ENCODE results near the gene COQ2.
"Not testable (repeated sequence)": the region's sequence is repeated elsewhere in the genome, so short reads cannot be mapped to it uniquely, and the experiment has no call there.

The COQ2 gene

DNA sequence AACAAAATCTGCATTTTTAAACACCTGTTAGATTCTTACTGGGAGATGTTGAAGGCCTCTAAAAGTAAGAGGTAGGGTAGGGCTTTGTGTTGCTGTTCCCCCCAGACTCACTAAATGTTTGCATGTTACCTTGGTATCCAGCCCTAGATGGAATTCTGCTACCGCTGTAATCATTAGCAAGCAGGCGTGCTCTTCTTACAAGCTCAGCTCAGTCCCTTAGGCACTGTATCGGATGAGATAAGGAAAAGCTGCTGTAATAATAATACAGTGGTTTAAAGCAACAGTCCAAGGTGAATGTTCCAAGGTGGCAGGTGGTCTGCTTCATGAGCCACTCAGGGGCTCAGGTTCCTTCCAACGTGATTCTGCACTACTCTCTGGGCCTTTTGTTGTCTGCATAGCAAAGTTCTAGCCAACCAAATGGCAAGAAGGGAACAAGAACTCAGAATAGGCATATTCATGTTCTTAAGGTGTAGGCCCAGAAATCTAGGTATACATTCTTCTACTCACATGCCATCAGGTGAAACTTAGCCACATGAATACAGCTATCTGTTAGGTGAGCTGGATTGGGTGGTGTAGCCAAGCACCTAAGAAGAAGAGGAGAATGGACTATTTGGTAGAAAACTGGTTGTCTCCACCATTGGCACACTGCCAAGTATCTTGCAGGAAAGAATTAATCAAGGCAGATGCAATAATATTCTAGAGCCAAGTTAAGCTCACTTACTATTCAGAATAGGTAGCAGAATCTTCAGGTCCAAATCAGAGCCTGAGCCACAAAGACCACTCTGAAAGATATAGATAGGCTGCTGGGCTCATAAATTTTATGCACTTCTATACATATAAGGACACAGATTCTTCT, 46.0 kb downstream of the COQ2 start:
- H3K79me2 ChIP-seq (ENCODE audit: control insufficient read depth, low read length) = no peaks in the 10 kb centered on the region
- H3K9me3 ChIP-seq (ENCODE audit: control insufficient read depth, insufficient read depth, low read length) = no peaks in the 10 kb centered on the region
- no peaks in the 10 kb centered on the region for H3K9me2 ChIP-seq (replicated peaks; ENCODE audit: control insufficient read depth, low read length)
- TF ChIP-seq CTCF (IDR thresholded peaks at IDR 0.05; ENCODE audit: low read depth, low read length, poor library complexity, severe bottlenecking) (no peak), EZH2phosphoT487 (IDR thresholded peaks at IDR 0.05; ENCODE audit: borderline replicate concordance, low read length) (no peak)
- H3K27me3 ChIP-seq (ENCODE audit: control insufficient read depth, low read length) = no peaks in the 10 kb centered on the region
- H3K36me3 ChIP-seq (ENCODE audit: control insufficient read depth, low read length) = no peaks in the 10 kb centered on the region
- no peak overlapping the region for H3K4me2 ChIP-seq (ENCODE audit: low read length)
- H3K27ac ChIP-seq (ENCODE audit: low read depth, low read length) = no peak overlapping the region
- H3K4me1 ChIP-seq (ENCODE audit: control insufficient read depth, low read length) = peaks cover 16% of the 10 kb centered on the region
- H4K20me1 ChIP-seq (ENCODE audit: control insufficient read depth, insufficient read depth, low read depth, low read length) = no peaks in the 10 kb centered on the region
- no peaks in the 10 kb centered on the region for H3F3A ChIP-seq (ENCODE audit: control insufficient read depth, insufficient read depth)
- no peak overlapping the region for H3K4me3 ChIP-seq (ENCODE audit: low read length)

- no peaks in the 10 kb centered on the region for H3K9me3 ChIP-seq (ENCODE audit: control insufficient read depth, insufficient read depth, low read length)
- no peak for TF ChIP-seq EZH2phosphoT487 (IDR thresholded peaks at IDR 0.05; ENCODE audit: borderline replicate concordance, low read length)
- TF ChIP-seq CTCF (IDR thresholded peaks at IDR 0.05; ENCODE audit: low read depth, low read length, poor library complexity, severe bottlenecking) = no peak
- no peaks in the 10 kb centered on the region for H4K20me1 ChIP-seq (ENCODE audit: control insufficient read depth, insufficient read depth, low read depth, low read length)
- no peaks in the 10 kb centered on the region for H3K36me3 ChIP-seq (ENCODE audit: control insufficient read depth, low read length)
- peaks cover 16% of the 10 kb centered on the region for H3K4me1 ChIP-seq (ENCODE audit: control insufficient read depth, low read length)
- H3K4me2 ChIP-seq (ENCODE audit: low read length) = no peak overlapping the region
- no peak overlapping the region for H3K4me3 ChIP-seq (ENCODE audit: low read length)
- no peaks in the 10 kb centered on the region for H3K27me3 ChIP-seq (ENCODE audit: control insufficient read depth, low read length)
- no peaks in the 10 kb centered on the region for H3K9me2 ChIP-seq (replicated peaks; ENCODE audit: control insufficient read depth, low read length)
- no peak overlapping the region for H3K27ac ChIP-seq (ENCODE audit: low read depth, low read length)
- H3K79me2 ChIP-seq (ENCODE audit: control insufficient read depth, low read length) = no peaks in the 10 kb centered on the region
- no peaks in the 10 kb centered on the region for H3F3A ChIP-seq (ENCODE audit: control insufficient read depth, insufficient read depth)
Observed at GRCh38 chr4:83237591-83237990, 47.0 kb downstream of the COQ2 start.

DNA sequence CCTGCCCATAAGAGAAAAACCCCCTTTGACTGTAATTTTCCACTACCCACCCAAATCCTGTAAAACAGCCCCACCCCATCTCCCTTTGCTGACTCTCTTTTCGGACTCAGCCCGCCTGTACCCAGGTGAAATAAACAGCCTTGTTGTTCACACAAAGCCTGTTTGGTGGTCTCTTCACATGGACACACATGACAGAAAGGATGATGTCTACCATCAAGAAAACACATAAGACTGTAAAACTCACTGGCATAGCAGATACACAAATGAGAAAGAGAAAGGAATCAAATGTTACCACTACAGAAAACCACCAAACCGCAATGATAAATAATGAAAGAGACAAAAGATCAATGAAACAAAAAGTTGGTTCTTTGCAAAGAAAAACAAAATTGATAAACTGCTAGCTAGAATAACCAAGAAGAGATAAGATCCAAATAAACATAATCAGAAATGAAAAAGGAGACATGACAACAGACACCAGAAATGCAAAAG, 48.9 kb downstream of the COQ2 start:
- not testable (repeated sequence) for H3K4me2 ChIP-seq (ENCODE audit: low read length); H3K79me2 ChIP-seq (ENCODE audit: control insufficient read depth, low read length); H3K36me3 ChIP-seq (ENCODE audit: control insufficient read depth, low read length); H3K9me2 ChIP-seq (replicated peaks; ENCODE audit: control insufficient read depth, low read length); H4K20me1 ChIP-seq (ENCODE audit: control insufficient read depth, insufficient read depth, low read depth, low read length); H3F3A ChIP-seq (ENCODE audit: control insufficient read depth, insufficient read depth); H3K9me3 ChIP-seq (ENCODE audit: control insufficient read depth, insufficient read depth, low read length); H3K4me3 ChIP-seq (ENCODE audit: low read length); H3K27me3 ChIP-seq (ENCODE audit: control insufficient read depth, low read length); H3K27ac ChIP-seq (ENCODE audit: low read depth, low read length)
- H3K4me1 ChIP-seq (ENCODE audit: control insufficient read depth, low read length) = peaks cover 27% of the 10 kb centered on the region

DNA sequence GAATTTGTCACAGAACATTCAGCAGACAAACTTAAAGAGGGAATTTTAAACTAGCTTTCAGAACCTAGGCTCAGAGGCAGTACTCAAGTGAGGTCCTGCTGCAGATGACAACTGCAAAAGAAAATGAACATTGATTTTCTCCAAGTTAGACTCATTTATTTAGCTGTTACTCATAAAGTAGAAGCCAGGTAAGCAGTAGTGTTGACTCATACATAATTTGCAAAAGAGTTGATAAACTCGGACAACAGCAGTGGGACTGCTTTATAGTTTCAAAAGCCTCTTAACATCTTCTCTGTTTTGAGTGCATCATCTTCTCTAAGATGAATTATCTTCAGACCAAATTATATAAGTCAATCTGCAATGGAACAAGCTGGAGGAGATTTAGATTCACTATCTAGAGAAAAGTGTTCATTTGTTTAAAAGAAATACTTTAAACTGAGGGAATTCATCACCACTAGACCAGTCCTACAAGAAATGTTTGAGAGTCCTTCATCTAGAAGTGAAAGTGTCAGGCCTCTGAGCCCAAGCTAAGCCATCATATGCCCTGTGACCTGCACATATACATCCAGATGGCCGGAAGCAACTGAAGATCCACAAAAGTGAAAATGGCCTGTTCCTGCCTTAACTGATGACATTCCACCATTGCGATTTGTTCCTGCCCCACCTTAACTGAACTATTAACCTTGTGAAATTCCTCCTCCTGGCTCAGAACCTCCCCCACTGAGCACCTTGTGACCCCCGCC, 49.5 kb downstream of the COQ2 start:
- H3K79me2 ChIP-seq (ENCODE audit: control insufficient read depth, low read length) = no peaks in the 10 kb centered on the region
- H3K36me3 ChIP-seq (ENCODE audit: control insufficient read depth, low read length) = no peaks in the 10 kb centered on the region
- no peaks in the 10 kb centered on the region for H3F3A ChIP-seq (ENCODE audit: control insufficient read depth, insufficient read depth)
- H4K20me1 ChIP-seq (ENCODE audit: control insufficient read depth, insufficient read depth, low read depth, low read length) = no peaks in the 10 kb centered on the region
- no peak overlapping the region for H3K4me3 ChIP-seq (ENCODE audit: low read length)
- H3K27ac ChIP-seq (ENCODE audit: low read depth, low read length) = no peak overlapping the region
- H3K9me2 ChIP-seq (replicated peaks; ENCODE audit: control insufficient read depth, low read length) = no peaks in the 10 kb centered on the region
- peaks cover 21% of the 10 kb centered on the region for H3K4me1 ChIP-seq (ENCODE audit: control insufficient read depth, low read length)
- no peaks in the 10 kb centered on the region for H3K9me3 ChIP-seq (ENCODE audit: control insufficient read depth, insufficient read depth, low read length)
- no peak overlapping the region for H3K4me2 ChIP-seq (ENCODE audit: low read length)
- TF ChIP-seq EZH2phosphoT487 (IDR thresholded peaks at IDR 0.05; ENCODE audit: borderline replicate concordance, low read length) = no peak
- no peak for TF ChIP-seq CTCF (IDR thresholded peaks at IDR 0.05; ENCODE audit: low read depth, low read length, poor library complexity, severe bottlenecking)
- H3K27me3 ChIP-seq (ENCODE audit: control insufficient read depth, low read length) = no peaks in the 10 kb centered on the region

- H3K27me3 ChIP-seq (ENCODE audit: control insufficient read depth, low read length); H4K20me1 ChIP-seq (ENCODE audit: control insufficient read depth, insufficient read depth, low read depth, low read length); H3K27ac ChIP-seq (ENCODE audit: low read depth, low read length): not testable (repeated sequence)
Observed at GRCh38 chr4:83234387-83234786, 50.2 kb downstream of the COQ2 start.

More at GRCh38 chr4:83234387-83234786, 50.2 kb downstream of the COQ2 start:
- peaks cover 18% of the 10 kb centered on the region for H3K4me1 ChIP-seq (ENCODE audit: control insufficient read depth, low read length)
- not testable (repeated sequence) for H3K4me2 ChIP-seq (ENCODE audit: low read length); H3K36me3 ChIP-seq (ENCODE audit: control insufficient read depth, low read length); H3K9me2 ChIP-seq (replicated peaks; ENCODE audit: control insufficient read depth, low read length); H3K4me3 ChIP-seq (ENCODE audit: low read length); H3K9me3 ChIP-seq (ENCODE audit: control insufficient read depth, insufficient read depth, low read length); H3K79me2 ChIP-seq (ENCODE audit: control insufficient read depth, low read length); H3F3A ChIP-seq (ENCODE audit: control insufficient read depth, insufficient read depth)
